NCI-H524 treated with DMSO at 0.1 percent for 48 hours (cell line): ENCODE results near the gene USP24.

Experiments
- DNase-seq: peaks from one replicate; lab custom pipeline; 2025; lab: John Stamatoyannopoulos, UW

Gene USP24

DNA sequence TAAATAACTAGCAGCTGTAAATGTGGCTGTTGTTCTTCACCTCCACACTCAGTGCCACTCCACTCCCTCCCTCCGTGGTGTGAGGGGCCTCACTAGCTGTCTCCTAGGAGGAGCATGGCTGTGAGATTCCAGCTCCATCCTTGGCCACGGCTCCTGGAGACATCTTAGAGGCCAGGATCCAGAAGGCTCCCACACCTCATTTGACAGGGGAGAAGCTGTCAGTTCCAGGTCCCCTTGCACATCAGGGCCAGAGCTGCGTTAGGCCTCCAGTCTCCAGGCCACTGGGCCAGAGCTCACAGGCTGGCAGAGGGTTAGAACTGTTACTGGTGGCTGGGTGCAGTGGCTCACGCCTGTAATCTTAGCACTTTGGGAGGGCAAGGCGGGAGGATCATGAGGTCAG lies 160.8 kb downstream of the USP24 start:
- no peak for DNase-seq

DNA sequence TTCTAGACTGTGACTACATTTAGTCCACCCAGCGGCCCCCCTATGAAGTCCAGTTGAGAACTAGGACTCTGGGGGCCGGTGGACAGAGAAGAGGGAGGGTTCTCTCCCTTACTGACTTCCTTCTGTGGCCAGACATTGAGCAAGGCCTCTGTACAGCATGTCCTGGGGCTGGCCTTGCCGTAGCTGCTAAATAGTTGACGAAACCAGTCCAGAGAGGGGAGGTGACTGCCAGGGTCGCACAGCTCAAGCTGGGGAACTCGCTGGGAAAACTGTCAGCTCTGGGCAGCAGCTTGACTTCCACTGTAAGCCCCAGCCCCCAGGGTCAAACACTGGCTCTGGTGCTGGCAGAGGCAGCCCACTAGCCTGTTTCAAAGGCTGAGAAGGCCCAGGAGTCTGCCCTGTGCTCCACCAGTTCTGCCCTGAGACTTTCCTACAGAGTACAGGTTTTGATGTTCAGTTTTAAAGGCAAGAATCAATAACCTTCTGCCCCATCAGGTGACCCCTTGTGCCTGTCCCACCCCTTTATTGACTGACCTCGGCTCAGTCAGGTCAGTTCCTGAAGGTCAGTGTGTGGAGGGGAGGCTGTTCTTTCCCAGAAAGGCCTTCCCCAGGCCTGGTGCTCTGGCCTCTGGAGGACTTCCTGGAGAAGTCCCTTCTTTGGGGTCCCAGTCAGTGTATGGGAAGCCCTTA lies 161.8 kb downstream of the USP24 start:
- DNase-seq, result no peak

DNA sequence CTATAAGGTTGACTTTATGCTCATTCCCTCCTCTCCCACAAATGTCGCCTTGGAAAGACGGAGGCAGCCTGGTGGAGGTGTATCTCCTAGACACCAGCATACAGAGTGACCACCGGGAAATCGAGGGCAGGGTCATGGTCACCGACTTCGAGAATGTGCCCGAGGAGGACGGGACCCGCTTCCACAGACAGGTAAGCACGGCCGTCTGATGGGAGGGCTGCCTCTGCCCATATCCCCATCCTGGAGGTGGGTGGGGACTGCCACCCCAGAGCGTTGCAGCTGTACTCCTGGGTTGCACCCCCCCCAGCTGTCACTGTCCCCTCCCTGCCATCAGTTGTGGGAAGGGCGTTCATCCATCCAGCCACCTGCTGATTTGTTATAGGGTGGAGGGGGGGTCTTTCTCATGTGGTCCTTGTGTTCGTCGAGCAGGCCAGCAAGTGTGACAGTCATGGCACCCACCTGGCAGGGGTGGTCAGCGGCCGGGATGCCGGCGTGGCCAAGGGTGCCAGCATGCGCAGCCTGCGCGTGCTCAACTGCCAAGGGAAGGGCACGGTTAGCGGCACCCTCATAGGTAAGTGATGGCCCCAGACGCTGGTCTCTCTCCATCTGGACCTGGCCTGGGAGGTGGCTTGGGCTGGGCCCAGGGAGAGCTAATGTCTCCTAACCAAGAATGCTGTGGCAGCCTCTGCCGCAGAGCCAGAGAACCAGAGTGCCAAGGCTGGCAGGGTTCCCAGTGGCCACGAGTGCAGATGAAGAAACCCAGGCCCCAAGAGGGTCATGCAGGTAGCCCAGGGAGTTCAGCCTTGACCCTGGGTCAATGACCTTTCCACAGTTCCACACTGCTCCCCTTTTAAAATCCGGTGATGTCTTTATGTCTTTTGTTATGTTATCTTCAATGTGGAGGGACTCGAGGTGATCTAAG lies 162.7 kb downstream of the USP24 start:
- no peak for DNase-seq

DNA sequence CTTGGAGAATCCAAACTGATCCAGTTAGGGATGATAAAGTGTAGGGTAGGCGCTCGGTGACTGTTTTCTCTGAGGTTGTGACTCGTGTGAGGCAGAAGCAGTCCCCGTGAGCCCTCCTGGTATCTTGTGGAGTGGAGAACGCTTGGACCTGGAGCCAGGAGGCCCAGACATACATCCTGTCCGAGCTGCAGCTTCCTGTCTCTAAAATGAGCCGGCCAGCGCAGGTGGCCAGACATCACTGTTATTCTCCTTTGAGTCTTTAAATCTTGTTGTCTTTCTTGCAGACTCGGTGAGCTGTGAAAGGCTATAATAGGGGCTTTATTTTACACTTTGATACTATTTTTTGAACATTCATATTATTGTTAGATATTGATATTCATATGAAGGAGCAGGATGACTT lies 163.5 kb downstream of the USP24 start:
- no peak for DNase-seq

DNA sequence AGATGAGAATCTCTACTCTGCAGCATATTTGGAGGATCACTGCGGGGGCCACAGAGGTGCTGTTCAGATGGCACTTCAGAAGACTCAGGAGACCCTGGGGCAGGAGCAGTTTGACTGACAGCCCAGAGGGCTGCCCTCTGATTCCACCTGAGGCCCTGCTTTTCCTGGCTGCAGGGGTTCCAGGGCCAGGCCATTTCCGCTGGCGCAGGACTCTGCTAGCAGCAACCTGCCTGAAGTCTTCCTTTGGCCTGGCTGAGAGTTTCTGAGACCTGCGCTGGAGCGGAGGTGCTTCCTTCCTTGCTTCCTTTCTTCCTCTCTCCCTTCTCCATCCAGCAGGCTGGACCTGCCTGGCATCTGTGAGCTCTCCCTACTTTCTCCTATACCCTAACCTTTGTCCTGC lies 164.0 kb downstream of the USP24 start:
- DNase-seq, result no peak

DNA sequence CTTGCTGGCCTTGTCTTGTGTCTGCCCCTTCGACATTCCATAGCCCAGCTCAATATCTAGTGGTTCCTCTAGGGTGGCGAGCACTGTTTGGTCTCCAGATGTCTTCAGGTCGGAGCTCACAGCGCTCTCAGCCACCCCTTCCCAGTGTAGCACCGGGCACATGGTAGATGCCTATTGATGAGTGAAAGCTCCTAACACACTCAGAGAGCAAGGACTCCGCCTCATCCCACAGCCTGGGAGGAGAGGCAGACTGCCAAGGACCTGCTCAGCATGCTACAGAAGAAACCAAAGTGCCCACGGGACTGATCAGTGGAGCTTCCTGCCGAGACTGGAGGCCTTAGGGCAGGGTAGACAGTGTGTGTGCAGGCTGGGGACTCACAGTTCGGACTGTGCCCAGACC lies 164.9 kb downstream of the USP24 start:
- DNase-seq, result no peak

DNA sequence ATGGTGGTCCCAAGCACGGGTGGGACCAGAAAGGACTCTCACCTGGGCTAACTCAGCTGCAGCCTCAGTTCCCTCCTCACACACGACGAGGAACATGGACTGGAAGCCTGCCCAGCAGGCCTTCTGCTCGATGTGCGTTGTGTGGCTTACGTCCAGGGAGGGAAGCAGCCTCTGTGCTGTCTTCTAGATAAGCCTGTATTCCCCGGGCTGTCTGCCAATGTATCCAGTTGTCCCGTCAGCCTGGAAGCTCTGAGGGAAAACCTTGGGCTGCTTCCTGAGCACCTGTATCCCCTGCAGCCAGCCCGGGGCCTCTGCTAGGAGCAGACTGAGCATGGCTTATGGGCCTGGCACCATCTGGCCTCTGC lies 165.3 kb downstream of the USP24 start:
- peak; percentile 53 for DNase-seq

DNA sequence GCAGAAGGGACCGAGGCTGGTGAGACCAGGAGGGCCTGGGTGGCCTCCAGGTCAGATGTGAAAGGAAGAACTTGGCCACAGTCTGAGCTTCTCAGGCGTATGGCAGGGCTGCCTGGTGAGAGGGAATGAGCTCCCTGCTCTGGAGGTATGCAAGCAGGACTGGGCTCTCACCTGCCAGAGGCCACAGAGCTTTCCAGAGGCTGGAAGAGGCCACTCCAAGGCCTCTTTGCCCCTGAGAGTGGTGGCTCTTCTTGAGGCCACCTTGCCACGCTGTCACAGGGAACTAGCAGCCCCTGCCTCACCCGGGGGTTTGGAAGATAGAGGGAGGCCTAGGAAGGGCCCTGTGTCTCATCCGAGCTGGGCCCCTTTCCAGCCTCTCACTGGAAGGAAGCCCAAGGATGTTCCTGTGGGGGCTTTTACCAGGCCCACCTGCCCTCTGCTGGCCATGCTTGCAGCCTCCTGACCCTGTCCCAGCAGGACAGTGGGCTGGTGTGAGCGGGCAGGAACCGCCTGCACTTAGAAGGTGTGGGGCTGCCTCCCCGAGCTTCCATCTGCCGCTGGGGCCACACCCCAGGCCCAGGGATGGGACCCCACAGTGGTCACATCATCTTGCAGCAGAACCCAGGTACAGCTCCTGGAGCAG lies 165.8 kb downstream of the USP24 start:
- no peak for DNase-seq

DNA sequence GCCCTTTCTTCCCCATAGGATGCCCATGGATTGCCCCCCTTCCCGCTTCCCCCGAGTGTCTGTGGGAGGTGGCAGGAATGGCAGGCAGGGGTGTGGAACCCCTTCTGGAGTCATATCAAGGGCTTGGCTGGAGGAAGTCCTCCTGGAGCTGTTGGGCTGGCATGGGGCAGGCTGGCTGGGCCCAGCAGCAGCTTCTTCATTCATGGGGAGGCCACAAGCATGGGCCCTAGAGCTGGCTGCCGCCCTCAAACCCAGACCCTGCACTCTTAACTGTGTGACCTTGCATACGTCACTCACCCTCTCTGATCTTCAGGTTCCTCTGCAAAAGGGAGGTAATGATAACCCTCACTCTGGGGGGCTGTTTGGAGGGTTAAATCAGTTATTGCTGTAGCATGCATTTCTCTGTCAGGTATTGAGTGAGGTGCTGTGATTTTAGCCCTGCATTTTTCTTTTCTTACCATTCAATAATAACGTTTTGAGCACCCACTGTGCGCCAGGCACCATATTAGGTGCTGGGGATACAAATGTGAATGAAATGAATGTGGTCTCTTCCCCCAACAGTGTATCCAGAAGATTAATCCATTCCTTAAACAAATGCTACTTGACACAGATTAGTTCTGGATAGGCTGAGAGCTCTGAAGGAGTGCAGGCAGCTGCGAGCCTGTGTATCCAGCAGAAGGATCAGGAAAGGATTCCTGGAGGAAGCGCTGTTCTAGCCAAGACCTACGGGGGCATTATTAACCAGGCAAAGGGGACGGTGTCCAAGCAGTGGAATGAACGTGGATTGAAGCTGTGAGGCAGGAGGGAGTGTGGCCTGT lies 166.5 kb downstream of the USP24 start:
- DNase-seq, result peak; percentile 76

DNA sequence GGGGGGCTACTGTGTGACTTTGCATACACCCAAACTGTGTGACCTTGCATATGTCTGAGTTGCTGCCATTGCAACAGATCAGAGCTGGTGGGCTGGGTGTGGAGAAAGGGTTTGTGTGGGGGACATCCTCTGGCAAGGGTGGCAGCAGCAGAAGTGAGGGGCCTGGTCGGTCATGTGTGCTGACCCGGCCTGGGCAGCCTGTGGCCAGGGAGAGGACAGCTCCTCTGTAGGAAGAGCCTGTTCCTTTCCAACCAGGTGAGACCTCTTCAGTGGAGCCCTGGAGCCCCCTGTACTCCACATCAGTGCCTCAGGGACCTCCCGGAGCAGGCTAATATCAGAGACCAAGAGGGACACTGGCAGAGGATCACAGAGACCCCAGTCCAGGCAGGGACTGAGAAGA lies 167.6 kb downstream of the USP24 start:
- DNase-seq, result no peak

DNA sequence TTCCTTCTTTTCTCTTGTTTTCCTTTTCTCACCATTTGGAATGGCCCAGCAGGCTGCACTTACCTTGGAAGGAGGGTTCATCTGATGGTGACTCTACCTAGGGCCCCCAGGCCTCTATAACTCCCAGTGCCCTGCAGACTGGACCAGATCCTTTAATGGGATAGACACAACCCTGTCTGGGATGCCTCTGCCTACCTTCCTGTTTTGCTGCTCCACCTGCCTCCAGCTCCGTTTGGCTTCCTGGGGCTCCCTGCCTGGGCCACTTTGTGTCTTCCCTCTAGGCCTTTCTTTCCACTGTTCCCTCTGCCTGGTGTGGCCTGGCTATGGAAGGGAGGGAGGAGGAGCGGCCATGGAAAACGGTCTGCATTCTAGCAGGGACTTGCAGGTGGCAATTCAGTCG lies 168.3 kb downstream of the USP24 start:
- DNase-seq, result no peak

DNA sequence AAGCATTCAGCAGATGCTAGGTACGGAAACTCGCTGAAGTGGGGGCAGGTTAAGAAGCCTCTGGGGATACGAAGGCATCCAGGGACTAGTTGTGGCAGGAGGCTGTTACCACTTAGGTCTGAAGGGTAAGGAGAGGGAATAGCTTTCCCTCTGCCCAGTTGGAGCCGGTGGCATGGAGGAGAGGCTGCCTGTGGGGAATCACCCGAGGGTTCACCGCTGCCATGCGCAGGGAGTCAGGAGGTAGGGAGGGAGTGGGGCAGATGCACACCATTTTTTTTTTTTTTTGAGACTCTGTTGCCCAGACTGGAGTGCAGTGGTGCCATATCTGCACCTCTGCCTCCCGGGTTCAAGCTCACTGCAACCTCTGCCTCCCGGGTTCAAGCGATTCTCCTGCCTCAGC lies 169.7 kb downstream of the USP24 start:
- DNase-seq, result no peak

DNA sequence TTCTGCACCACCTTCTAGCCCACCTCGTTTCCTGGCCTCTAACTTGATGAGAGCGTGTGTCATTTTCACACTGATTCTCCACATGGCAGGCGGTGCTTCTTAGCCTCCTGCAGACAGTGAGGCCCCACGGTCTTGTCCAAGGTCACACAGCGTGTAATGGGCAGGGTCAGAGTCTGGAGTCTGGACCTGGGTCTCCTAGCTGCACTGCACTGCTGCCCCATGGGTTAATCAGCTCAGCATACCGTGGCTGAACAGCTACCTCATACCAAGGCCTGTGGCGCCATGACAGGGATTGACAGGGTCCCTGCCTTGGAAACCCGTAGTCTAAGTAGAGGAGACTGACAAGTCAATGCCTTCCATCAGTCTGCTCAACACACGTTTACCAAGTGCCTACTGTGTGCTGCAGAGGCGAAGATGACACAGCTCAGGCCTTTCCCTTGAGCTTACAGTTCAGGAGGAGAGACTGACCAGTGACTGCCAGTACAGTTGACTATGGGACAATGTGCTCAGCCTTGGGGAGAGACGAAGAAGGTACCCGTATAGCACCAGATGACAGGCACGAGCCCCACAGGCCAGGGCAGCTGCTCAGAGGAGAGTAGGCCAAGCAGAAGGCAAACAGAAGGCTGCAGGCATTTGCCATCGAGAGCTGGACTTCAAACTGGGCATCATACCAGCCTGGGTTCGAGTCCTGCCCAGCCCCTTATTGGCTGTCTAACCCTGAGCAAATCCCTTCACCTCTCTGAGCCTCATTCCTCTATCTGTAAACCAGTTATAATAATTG lies 170.4 kb downstream of the USP24 start:
- DNase-seq, result no peak

DNA sequence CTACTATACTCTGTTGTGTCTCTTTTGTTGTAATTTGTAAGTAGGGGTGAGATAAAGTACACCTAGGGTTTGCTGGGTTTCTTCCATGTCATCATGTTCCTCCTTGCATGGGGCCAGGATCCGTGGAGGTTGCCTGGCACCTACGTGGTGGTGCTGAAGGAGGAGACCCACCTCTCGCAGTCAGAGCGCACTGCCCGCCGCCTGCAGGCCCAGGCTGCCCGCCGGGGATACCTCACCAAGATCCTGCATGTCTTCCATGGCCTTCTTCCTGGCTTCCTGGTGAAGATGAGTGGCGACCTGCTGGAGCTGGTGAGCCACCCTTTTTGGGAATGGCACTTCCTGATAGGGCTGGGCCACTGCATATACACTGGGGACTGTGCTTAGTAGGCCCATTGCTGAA lies 171.4 kb downstream of the USP24 start:
- no peak for DNase-seq

DNA sequence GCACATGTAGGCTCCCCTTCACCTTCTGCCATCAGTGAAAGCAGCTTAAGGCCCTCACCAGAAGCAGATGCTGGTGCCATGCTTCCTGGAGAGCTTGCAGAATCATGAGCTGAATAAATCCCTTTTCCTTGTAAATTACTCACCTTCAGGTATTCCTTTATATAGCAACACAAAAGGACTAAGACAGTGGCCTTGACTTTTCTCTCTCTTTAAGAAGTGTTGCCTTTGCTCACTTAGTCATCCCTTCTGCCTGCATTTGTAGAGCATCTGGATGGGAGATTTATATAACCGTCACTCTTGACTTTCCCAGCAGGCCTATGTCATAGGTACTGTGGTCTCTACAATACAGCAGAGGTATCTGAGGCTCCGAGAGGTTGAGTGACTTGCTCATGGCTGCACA lies 172.2 kb downstream of the USP24 start:
- peak; percentile 22 for DNase-seq

DNA sequence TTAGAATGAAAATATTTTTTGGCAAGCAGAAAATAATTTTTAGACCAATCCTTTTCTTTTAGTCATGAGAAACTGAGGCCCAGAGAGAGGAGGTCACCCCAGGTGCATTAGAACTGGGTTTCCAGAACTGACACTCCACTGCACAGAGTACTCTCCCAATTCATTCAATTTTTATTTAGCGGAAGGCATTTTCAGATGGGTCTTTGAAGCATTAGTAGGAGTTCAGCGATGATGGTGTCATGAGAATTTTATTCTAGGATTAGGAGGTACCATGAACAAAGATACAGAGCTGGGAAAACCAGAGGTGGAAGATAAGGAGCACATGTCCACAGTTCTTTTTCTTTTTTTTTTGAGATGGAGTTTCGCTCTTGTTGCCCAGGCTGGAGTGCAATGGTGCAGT lies 173.6 kb downstream of the USP24 start:
- no peak for DNase-seq

DNA sequence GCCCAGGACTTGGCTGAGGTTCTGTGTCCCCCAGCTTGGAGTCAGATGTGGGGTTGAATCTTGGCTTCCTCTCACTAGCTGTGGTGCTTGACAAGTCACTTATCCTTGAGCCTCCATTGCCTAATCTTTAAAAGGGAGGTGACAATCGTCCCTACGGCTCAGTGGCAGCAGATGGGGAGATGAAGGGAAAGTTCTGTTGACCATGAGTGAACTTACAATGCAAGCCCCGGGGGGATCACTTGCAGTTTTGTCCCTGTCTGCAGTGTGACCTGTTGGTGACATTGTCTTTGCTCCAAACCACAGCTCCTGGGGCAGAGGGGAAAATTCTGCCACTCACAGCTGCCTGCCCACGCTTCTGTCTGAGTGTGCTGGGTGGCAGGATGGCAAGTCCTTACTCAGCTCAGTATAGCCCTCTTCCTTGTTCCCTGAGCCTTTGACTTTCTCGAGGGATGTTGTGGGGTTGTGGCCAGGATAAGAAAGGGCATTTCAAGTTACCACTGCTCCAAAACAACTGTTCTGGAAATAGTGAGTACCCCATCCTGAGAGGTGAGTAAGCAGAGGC lies 174.2 kb downstream of the USP24 start:
- no peak for DNase-seq

DNA sequence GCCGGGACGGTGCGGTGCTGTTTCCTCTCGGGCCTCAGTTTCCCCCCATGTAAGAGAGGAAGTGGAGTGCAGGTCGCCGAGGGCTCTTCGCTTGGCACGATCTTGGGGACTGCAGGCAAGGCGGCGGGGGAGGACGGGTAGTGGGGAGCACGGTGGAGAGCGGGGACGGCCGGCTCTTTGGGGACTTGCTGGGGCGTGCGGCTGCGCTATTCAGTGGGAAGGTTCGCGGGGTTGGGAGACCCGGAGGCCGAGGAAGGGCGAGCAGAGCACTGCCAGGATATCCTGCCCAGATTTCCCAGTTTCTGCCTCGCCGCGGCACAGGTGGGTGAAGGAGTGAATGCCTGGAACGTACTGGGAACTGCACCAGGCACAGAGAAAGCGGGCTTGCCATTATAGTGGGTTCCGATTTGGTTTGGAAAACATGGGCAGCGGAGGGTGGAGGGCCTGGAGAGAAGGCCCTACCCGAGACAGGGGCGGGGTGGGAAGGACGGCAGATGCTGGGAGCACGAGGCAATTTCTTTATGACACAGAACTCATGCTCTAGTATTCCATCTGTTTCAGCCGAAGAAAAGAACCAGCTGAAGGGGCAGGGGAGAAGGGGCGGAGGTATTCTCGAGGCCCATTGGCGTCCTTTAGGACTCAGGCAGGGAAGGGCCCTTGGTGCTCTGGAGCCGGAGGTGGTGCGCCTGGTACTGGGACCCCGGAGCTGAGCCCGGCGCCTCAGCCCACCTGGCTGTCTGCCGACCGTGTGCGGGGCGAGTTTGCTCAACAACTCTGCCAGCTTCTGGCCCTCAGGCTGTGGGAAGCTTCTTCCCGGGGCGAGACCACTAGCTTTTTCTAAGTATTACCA lies 174.9 kb downstream of the USP24 start:
- DNase-seq, result peak; percentile 63

DNA sequence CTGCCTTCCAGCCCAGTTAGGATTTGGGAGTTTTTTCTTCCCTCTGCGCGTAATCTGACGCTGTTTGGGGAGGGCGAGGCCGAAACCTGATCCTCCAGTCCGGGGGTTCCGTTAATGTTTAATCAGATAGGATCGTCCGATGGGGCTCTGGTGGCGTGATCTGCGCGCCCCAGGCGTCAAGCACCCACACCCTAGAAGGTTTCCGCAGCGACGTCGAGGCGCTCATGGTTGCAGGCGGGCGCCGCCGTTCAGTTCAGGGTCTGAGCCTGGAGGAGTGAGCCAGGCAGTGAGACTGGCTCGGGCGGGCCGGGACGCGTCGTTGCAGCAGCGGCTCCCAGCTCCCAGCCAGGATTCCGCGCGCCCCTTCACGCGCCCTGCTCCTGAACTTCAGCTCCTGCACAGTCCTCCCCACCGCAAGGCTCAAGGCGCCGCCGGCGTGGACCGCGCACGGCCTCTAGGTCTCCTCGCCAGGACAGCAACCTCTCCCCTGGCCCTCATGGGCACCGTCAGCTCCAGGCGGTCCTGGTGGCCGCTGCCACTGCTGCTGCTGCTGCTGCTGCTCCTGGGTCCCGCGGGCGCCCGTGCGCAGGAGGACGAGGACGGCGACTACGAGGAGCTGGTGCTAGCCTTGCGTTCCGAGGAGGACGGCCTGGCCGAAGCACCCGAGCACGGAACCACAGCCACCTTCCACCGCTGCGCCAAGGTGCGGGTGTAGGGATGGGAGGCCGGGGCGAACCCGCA lies 175.7 kb downstream of the USP24 start, which contains the start of gene PCSK9:
Gene PCSK9, plus strand, starts transcription at position 207 of the 741 bp plus-strand sequence. Its CDS starts 290 bp downstream, at position 497.
- DNase-seq, result no peak
